K562 (cell line): ENCODE results near the gene PPP6R3. TPM values are rescaled to one million over a fixed set of nuclear protein-coding genes. Genes with fewer than 3 reads are reported as not detected.

Experiments
- ATAC-seq: fragments of 200-7000 bp; cut with Tn5 transposase; 3 replicates; pipeline ENCODE4 v1.9.1; 2020; ENCODE audit warnings: moderate library complexity
- BruUV-seq: library from RNA; stranded (reverse); fragments of 400-500 nt; replicated peaks from 2 replicates; lab custom pipeline; 2021; lab: Mats Ljungman, UMichigan
- CTCF ChIA-PET: fragments of 300-600 bp; formaldehyde crosslinking; extraction: SDS; loops from one replicate; lab custom pipeline; 2021; ENCODE audit warnings: low intra/inter-chr PET ratio; lab: Yijun Ruan, JAX
- POLR2A ChIA-PET: fragments of 300-600, 350-650 bp; sonication (Branson Sonifier 250); formaldehyde crosslinking; extraction: SDS; loops from one replicate; lab custom pipeline; 2021; ENCODE audit warnings: antibody characterized with exemption, inconsistent platforms; lab: Yijun Ruan, JAX
- DNase-seq, 4 experiments: peaks; one replicate each; pipeline versions ENCODE4 v3.0.0 to v3.0.0-alpha.2; 2011 to 2018; ENCODE audit warnings: low spot score in 3 of 4, mixed read lengths in 3 of 4; ENCODE audit errors: extremely low read depth in 1 of 4
- FAIRE-seq: peaks from 2 replicates; lab custom pipeline; 2011; peaks lifted over from hg19 to GRCh38; lab: Jason Lieb, UNC
- H2AFZ ChIP-seq: 2 replicates; pipeline ENCODE4 v1.6.0; 2011; ENCODE audit warnings: low read depth, low read length, control low read depth, inconsistent platforms
- H3K27ac ChIP-seq: fragments of 200-600 bp; 3 replicates; pipeline ENCODE4 v1.8.0; 2011; ENCODE audit warnings: low read depth, mild to moderate bottlenecking, control low read depth, inconsistent platforms, low read length, moderate library complexity, mixed read lengths; ENCODE audit errors: extremely low read depth
- H3K27me3 ChIP-seq, 2 experiments: fragments of 300-600 bp in 1 of 2; 2 replicates in 1 of 2; 3 replicates in 1 of 2; pipeline versions ENCODE4 v1.6.0 to v1.8.0; 2011; ENCODE audit warnings: inconsistent platforms in 2 of 2, low read length in 2 of 2, mild to moderate bottlenecking in 1 of 2, mixed read lengths in 1 of 2, moderate library complexity in 1 of 2; ENCODE audit not compliant: control insufficient read depth in 2 of 2, insufficient read depth in 2 of 2
- H3K36me3 ChIP-seq: fragments of 300-600 bp; 3 replicates; pipeline ENCODE4 v1.8.0; 2011; ENCODE audit warnings: mild to moderate bottlenecking, low read length, inconsistent platforms; ENCODE audit not compliant: control insufficient read depth, insufficient read depth
- H3K4me1 ChIP-seq, 2 experiments: fragments of 200-600 bp in 1 of 2; replicated peaks in 1 of 2; 2 replicates in 1 of 2; 3 replicates in 1 of 2; pipeline versions ENCODE4 v1.5.1 to v1.8.0; 2011; ENCODE audit warnings: inconsistent platforms in 2 of 2, low read length in 2 of 2, mild to moderate bottlenecking in 1 of 2, mixed read lengths in 1 of 2, moderate library complexity in 1 of 2; ENCODE audit not compliant: control insufficient read depth in 2 of 2, insufficient read depth in 2 of 2
- H3K4me2 ChIP-seq: 2 replicates; pipeline ENCODE4 v1.6.1; 2011; ENCODE audit warnings: low read length, control low read depth, inconsistent platforms, mixed read lengths; ENCODE audit not compliant: insufficient read depth
- H3K4me3 ChIP-seq: fragments of 200-600 bp; sonication (generic), shearing (Covaris generic); 2 replicates; pipeline ENCODE4 v1.5.1; 2016; ENCODE audit warnings: control low read depth, inconsistent platforms
- H3K79me2 ChIP-seq: fragments of 200-600 bp; 3 replicates; pipeline ENCODE4 v1.8.0; 2011; ENCODE audit warnings: low read length, inconsistent platforms; ENCODE audit not compliant: control insufficient read depth, insufficient read depth
- H3K9ac ChIP-seq, 2 experiments: 2 replicates each; pipeline versions ENCODE4 v1.6.0 to v1.6.1; 2011; ENCODE audit warnings: low read depth in 2 of 2, low read length in 2 of 2, control low read depth in 1 of 2, inconsistent platforms in 1 of 2, mild to moderate bottlenecking in 1 of 2, mixed read lengths in 1 of 2; ENCODE audit not compliant: insufficient read depth in 1 of 2
- H3K9me1 ChIP-seq: one replicate; pipeline ENCODE4 v1.6.0; 2011; ENCODE audit warnings: inconsistent platforms, mild to moderate bottlenecking, low read length, moderate library complexity; ENCODE audit not compliant: control insufficient read depth, insufficient read depth
- H3K9me3 ChIP-seq: replicated peaks from 2 replicates; pipeline ENCODE4 v1.5.1; 2011; ENCODE audit warnings: low read depth, low read length, inconsistent platforms; ENCODE audit not compliant: control insufficient read depth, insufficient read depth
- H4K20me1 ChIP-seq: replicated peaks from 2 replicates; pipeline ENCODE4 v1.6.1; 2011; ENCODE audit warnings: low read length, inconsistent platforms, mixed read lengths; ENCODE audit not compliant: control insufficient read depth, insufficient read depth
- ATF6 ChIP-seq: sonication (generic); formaldehyde crosslinking; IDR thresholded peaks from 2 replicates; pipeline ENCODE4 v1.4.0; 2020; ENCODE audit warnings: mild to moderate bottlenecking, missing genetic modification reagents
- CTCF ChIP-seq, 3 experiments: IDR thresholded peaks in 2 of 3; conservative IDR thresholded peaks in 1 of 3; 2 replicates each; pipeline ENCODE4 v1.5.1; 2011 to 2012; ENCODE audit warnings: low read length in 3 of 3, mild to moderate bottlenecking in 3 of 3, control low read depth in 2 of 3, improper control_type of control experiment in 1 of 3, inconsistent platforms in 1 of 3, low read depth in 1 of 3, mixed read lengths in 1 of 3, moderate library complexity in 1 of 3; ENCODE audit not compliant: insufficient read depth in 2 of 3
- PHF21A ChIP-seq: fragments of 450-650 bp; IDR thresholded peaks from 2 replicates; pipeline ENCODE4 v1.6.1; 2017; ENCODE audit warnings: low read depth, borderline replicate concordance
- PML ChIP-seq: IDR thresholded peaks from 2 replicates; pipeline ENCODE4 v1.6.1; 2012; ENCODE audit warnings: low read length, inconsistent platforms
- RAD21 ChIP-seq, 2 experiments: fragments of 250-450 bp in 1 of 2; fragments of 450-650 bp in 1 of 2; sonication (Bioruptor Pico) in 1 of 2; formaldehyde crosslinking in 1 of 2; IDR thresholded peaks in 1 of 2; conservative IDR thresholded peaks in 1 of 2; 2 replicates each; pipeline versions ENCODE4 v1.4.0 to v1.8.0; 2020 to 2022; ENCODE audit warnings: mild to moderate bottlenecking in 2 of 2, moderate library complexity in 1 of 2
- TCFL5 ChIP-seq: fragments of 250-450 bp; sonication (Bioruptor Pico); conservative IDR thresholded peaks from 2 replicates; pipeline ENCODE4 v1.6.1; 2021; ENCODE audit warnings: mild to moderate bottlenecking, moderate library complexity, matching md5 sums
- WGBS: fragments of 100-300 bp; shearing (Covaris generic); methylation state at CpG from one replicate; pipeline ENCODE4 v1.1.6; 2016; ENCODE audit warnings: low coverage, mixed read lengths; ENCODE audit not compliant: insufficient coverage; ENCODE audit errors: missing lambda C conversion rate; 5-methylcytosine and 5-hydroxymethylcytosine counted together
- in situ Hi-C: fragments of 300-500 bp; cut with MboI; formaldehyde crosslinking; loops from 4 replicates; pipeline ENCODE4 v1.15.0; 2018; ENCODE audit warnings: inconsistent platforms, mixed read lengths
- intact Hi-C: fragments of 100-400 bp; cut with micrococcal nuclease; formaldehyde crosslinking; loops from 2 replicates; pipeline ENCODE4 v1.14.2; 2022
- polyA plus RNA-seq, 8 experiments: library from polyadenylated mRNA; depleted of rRNA in 4 of 8; stranded (reverse) in 5 of 8; unstranded in 3 of 8; fragments of >200 nt; fragmentation: Nextera tagmentation in 2 of 8; fragmentation: Illumina TruSeq in 1 of 8; extraction: Ambion mirVana in 2 of 8; extraction: Trizol in 1 of 8; gene quantifications; 2 replicates each; pipeline versions ENCODE4 v1.2.1 to v1.2.3, GENCODE V29; 2011 to 2014; ENCODE audit warnings: inconsistent platforms in 1 of 8, missing spikeins in 1 of 8
- total RNA-seq, 7 experiments: library from RNA; depleted of rRNA in 6 of 7; stranded (reverse); fragments of >200 nt in 6 of 7; fragmentation: Illumina TruSeq in 2 of 7; extraction: Trizol in 2 of 7; gene quantifications; 2 replicates each; pipeline versions ENCODE4 v1.2.1 to v1.2.3, GENCODE V29; 2011 to 2021; ENCODE audit warnings: low replicate concordance in 1 of 7
- TF ChIP-seq, protein P1 (sequence below): fragments of 250-450 bp; sonication (Bioruptor Pico); IDR thresholded peaks from 2 replicates; pipeline ENCODE4 v1.9.0; 2021; ENCODE audit warnings: mild to moderate bottlenecking

The PPP6R3 gene
- total and polyA plus RNA-seq, 9 of the 15 experiments (the other 6 are each of a cell fraction or from before 2014, with no cell fraction given): 20.3 to 117 (median 80.6) TPM

DNA sequence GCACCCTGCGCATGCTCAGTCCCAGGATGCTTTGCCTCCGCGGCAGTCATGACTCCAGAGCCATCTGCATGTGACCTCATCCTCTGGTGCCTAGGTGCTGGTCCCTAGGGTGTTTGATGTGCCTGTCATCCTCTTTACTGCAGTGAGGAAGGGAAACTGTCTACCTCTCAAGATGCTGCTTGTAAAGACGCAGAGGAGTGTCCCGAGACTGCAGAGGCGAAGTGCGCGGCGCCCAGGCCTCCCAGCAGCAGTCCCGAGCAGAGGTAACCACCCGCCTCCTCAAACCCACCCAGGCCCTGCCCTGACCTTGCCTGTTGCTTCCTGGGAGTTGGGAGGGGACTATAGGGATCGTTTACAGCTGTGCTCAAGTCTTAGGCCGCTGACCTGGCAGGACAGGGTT is 149.2 kb downstream of the PPP6R3 start (continued):
- TF ChIP-seq, protein P1, sequence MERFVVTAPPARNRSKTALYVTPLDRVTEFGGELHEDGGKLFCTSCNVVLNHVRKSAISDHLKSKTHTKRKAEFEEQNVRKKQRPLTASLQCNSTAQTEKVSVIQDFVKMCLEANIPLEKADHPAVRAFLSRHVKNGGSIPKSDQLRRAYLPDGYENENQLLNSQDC (CRISPR knock-in tag): no peak
- TF ChIP-seq TCFL5 (CRISPR knock-in tag): no peak

DNA sequence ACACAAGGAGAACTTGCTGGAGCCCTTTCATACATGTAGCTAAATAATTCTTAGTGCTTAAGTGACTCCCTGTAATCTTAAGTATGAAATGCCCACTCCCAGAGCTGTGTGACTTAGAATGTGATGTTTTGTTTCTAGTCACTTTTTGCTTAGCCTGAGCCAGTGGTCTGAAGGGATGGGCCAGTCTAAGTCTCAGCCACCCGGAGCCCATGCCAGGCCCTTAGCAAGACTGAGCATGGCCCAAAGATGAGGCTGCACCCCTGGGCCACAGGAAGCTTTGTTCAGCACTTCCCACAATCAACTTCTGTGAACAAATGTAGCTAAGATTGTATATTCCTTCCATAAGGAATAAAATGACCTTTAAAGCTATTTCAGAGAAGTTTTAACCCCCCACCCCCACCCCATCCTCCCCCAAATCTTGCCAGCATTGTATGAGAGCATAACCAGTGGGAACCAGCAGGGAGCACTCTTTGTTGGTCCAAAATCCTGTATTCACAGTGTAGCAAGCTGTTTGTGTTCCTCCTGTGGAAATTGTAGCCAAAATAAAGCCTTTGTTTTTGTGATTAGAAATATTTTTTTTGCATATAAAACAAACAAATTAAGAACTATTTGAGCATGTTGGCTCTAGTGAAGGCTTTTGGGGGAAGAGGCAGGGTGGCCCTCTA is 150.0 kb downstream of the PPP6R3 start:
- WGBS: 88% methylated on average over 1 of the region's 1 CpG
- peak in 1 of 4 experiments; percentile 25 for DNase-seq
- no peaks in the 10 kb centered on the region for H3K9me1 ChIP-seq
- ChIA-PET CTCF (no interaction called here), POLR2A (interaction anchor here (0.7 kb wide), 1 partner anchor 587 kb away, joined by 3 read pairs; no protein-coding TSS in a partner anchor)
- no peak overlapping the region for H2AFZ ChIP-seq
- peaks cover 96% of the 10 kb centered on the region for H3K36me3 ChIP-seq
- no peaks in the 10 kb centered on the region for H3K4me1 ChIP-seq
- H3K79me2 ChIP-seq: no peaks in the 10 kb centered on the region
- no peak overlapping the region for H3K27ac ChIP-seq
- H4K20me1 ChIP-seq: no peaks in the 10 kb centered on the region
- TF ChIP-seq PML: no peak
- TF ChIP-seq RAD21 (CRISPR knock-in tag; conservative IDR thresholded peaks at IDR 0.05 in 1 of 2, IDR thresholded peaks at IDR 0.05 in 1 of 2): 0 out of 4 replicates have a peak, but pooled peaks of 1 of the 2 experiments have one; percentile 13
- peak in 2 of 3 experiments; percentile 26 to 29; a peak in 2 of 6 replicates for TF ChIP-seq CTCF (IDR thresholded peaks at IDR 0.05 in 2 of 3, conservative IDR thresholded peaks at IDR 0.05 in 1 of 3; ENCODE audit: insufficient read depth in 2 of 3, low read depth in 1 of 3, low read length in 3 of 3)
- no peak for TF ChIP-seq PHF21A
- no peak for TF ChIP-seq ATF6 (CRISPR knock-in tag)
- no peak for FAIRE-seq
- no peak overlapping the region for H3K4me3 ChIP-seq
- no peak overlapping the region for H3K4me2 ChIP-seq
- H3K9ac ChIP-seq: no peak overlapping the region
- no peaks in the 10 kb centered on the region for H3K27me3 ChIP-seq
- in situ Hi-C loops (no loop called here), intact Hi-C loops (no loop called here)
- no peaks in the 10 kb centered on the region for H3K9me3 ChIP-seq
- peak; percentile 73; the same call in 2 of the 3 replicates for ATAC-seq
- BruUV-seq: no TSS peak
